Small intestine (tissue), 7 donors: ENCODE measurements around the gene PRDX1. TPM values are rescaled to one million over a fixed set of nuclear protein-coding genes. Genes with fewer than 3 reads are reported as not detected.
"Not testable (repeated sequence)": the region's sequence is repeated elsewhere in the genome, so short reads cannot be mapped to it uniquely, and the experiment has no call there.

ENCODE experiments used
- DNase-seq, 2 donors: peaks; one replicate each; pipeline versions ENCODE4 v3.0.0 to v3.0.0-alpha.2; 2013
- FAIRE-seq: peaks from 2 replicates; lab custom pipeline; 2012; peaks lifted over from hg19 to GRCh38; lab: Jason Lieb, UNC
- H3K27ac ChIP-seq, 3 donors: one replicate each; pipeline ENCODE4 v1.5.1; 2013; ENCODE audit warnings: low read length in 2 of 3, mild to moderate bottlenecking in 2 of 3, control low read depth in 1 of 3, inconsistent platforms in 1 of 3, low read depth in 1 of 3, moderate library complexity in 1 of 3
- H3K27me3 ChIP-seq, 3 donors: one replicate each; pipeline ENCODE4 v1.6.1; 2013; ENCODE audit warnings: low read length in 3 of 3, inconsistent platforms in 1 of 3; ENCODE audit not compliant: control insufficient read depth in 3 of 3, insufficient read depth in 3 of 3
- H3K36me3 ChIP-seq, 3 donors: one replicate each; pipeline ENCODE4 v1.6.1; 2013; ENCODE audit warnings: low read length in 3 of 3, inconsistent platforms in 1 of 3, low read depth in 1 of 3, mild to moderate bottlenecking in 1 of 3, moderate library complexity in 1 of 3; ENCODE audit not compliant: control insufficient read depth in 3 of 3, insufficient read depth in 2 of 3
- H3K4me1 ChIP-seq, 3 donors: one replicate each; pipeline ENCODE4 v1.6.1; 2013; ENCODE audit warnings: low read length in 2 of 3, inconsistent platforms in 1 of 3, low read depth in 1 of 3, mild to moderate bottlenecking in 1 of 3, moderate library complexity in 1 of 3; ENCODE audit not compliant: control insufficient read depth in 3 of 3, insufficient read depth in 2 of 3
- H3K4me3 ChIP-seq, 3 donors: one replicate each; pipeline ENCODE4 v1.5.1; 2013; ENCODE audit warnings: low read length in 3 of 3, control low read depth in 1 of 3, inconsistent platforms in 1 of 3, low read depth in 1 of 3, mild to moderate bottlenecking in 1 of 3, moderate library complexity in 1 of 3
- H3K9me3 ChIP-seq, 2 donors: one replicate each; pipeline ENCODE4 v1.6.1; 2013; ENCODE audit warnings: low read depth in 1 of 2, low read length in 1 of 2; ENCODE audit not compliant: control insufficient read depth in 2 of 2, insufficient read depth in 1 of 2
- WGBS, 3 donors: extraction: QIAGEN DNeasy Blood & Tissue Kit; methylation state at CpG; one replicate each; pipeline ENCODE4 v1.1.7; 2013; 5-methylcytosine and 5-hydroxymethylcytosine counted together
- polyA plus RNA-seq, 4 donors: library from polyadenylated mRNA; stranded (reverse) in 3 of 4; unstranded in 1 of 4; fragments of 200-250 nt in 3 of 4; fragments of 120-200 nt in 1 of 4; gene quantifications; one replicate each; pipeline versions ENCODE4 v1.2.1 to v1.2.3, GENCODE V29; 2013
- donor health status: healthy with polysubstance abuse.
- donor health status: control.
- donor health status: control.
- donor health status: Bipolar disorder and iron deficiency.
- donor health status: healthy.

The PRDX1 gene
- polyA plus RNA-seq, 4 donors: 222 to 1,200 (median 780) TPM

DNA sequence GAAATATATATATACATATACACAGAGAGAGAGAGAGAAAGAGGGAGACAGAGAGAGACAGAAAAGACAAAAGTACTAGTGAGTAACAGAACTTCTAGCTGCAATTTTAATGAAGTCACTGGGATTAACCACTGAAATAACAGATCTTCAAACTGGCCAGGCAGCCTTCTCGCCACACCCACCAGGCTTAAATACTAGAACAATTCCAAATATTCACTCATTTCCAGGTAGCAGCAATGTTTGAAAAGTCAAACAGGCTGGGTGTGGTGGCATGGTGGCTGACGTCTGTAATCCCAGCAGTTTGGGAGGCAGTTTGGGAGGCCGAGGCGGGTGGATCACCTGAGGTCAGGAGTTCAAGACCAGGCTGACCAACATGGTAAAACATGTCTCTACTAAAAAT lies 5.2 kb downstream of the PRDX1 start:
- WGBS, 3 donors: 66 to 81% (median 72%) methylated on average over 4 of the region's 4 CpGs
- peaks cover 0 to 35% (median 2%) of the 10 kb centered on the region in 3 donors for H3K4me1 ChIP-seq
- H3K27ac ChIP-seq: peak overlapping the region in 2 of 3 donors; percentile 3 to 33
- DNase-seq (no peak), FAIRE-seq (no peak)
- H3K27me3 ChIP-seq: no peaks in the 10 kb centered on the region
- no peak overlapping the region for H3K4me3 ChIP-seq
- no peaks in the 10 kb centered on the region for H3K9me3 ChIP-seq
- H3K36me3 ChIP-seq: peaks cover 7 to 45% (median 12%) of the 10 kb centered on the region in 3 donors

DNA sequence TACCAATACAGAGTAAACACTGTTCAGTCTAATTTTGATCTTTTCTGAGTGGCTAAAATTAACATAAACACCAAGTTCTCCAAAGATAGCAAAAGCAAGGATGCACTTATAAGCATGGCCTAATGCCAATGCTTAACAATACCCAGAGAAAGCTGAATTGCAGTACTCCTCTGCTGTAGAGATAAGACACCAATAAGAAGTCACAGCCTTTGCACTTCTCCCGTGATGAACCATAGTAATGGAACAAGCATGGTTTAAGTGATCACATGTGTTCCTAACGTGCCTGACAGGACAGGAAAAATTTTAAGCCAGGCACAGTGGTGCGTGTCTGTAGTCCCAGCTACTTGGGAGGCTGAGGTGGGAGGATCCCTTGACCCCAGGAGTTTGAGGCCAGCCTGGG lies 5.6 kb downstream of the PRDX1 start:
- WGBS, 3 donors: 19 to 49% (median 27%) methylated on average over 3 of the region's 3 CpGs
- H3K9me3 ChIP-seq: no peaks in the 10 kb centered on the region
- DNase-seq (peak; percentile 43 to 53), FAIRE-seq (no peak)
- no peak overlapping the region for H3K4me3 ChIP-seq
- peak overlapping the region in 1 of 3 donors; percentile 3 for H3K27ac ChIP-seq
- peaks cover 0 to 35% (median 2%) of the 10 kb centered on the region in 3 donors for H3K4me1 ChIP-seq
- no peaks in the 10 kb centered on the region for H3K27me3 ChIP-seq
- peaks cover 7 to 48% (median 12%) of the 10 kb centered on the region in 3 donors for H3K36me3 ChIP-seq

DNA sequence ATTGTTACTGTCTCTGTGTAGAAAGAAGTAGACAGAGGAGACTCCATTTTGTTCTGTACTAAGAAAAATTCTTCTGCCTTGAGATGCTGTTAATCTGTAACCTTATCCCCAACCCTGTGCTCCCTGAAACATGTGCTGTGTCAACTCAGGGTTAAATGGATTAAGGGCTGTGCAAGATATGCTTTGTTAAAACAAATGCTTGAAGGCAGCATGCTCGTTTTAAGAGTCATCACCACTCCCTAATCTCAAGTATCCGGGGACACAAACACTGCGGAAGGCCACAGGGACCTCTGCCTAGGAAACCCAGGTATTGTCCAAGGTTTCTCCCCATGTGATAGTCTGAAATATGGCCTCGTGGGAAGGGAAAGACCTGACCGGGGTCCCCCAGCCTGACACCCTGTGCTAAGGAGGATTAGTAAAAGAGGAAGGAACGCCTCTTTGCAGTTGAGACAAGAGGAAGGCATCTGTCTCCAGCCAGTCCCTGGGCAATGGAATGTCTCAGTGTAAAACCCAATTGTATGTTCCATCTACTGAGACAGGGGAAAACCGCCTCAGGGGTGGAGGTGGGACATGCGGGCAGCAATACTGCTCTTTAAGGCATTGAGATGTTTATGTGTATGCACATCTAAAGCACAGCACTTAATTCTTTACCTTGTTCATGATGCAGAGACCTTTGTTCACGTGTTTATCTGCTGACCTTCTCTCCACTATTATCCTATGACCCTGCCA lies 8.0 kb downstream of the PRDX1 start:
- H3K27ac ChIP-seq, DNase-seq, H3K9me3 ChIP-seq, H3K27me3 ChIP-seq, H3K4me3 ChIP-seq, FAIRE-seq: not testable (repeated sequence)
- H3K36me3 ChIP-seq: peaks cover 14 to 70% (median 21%) of the 10 kb centered on the region in 3 donors
- WGBS, 3 donors: 66 to 72% (median 66%) methylated on average over 8 to 9 of the region's 9 CpGs
- peaks cover 0 to 35% (median 2%) of the 10 kb centered on the region in 3 donors for H3K4me1 ChIP-seq

DNA sequence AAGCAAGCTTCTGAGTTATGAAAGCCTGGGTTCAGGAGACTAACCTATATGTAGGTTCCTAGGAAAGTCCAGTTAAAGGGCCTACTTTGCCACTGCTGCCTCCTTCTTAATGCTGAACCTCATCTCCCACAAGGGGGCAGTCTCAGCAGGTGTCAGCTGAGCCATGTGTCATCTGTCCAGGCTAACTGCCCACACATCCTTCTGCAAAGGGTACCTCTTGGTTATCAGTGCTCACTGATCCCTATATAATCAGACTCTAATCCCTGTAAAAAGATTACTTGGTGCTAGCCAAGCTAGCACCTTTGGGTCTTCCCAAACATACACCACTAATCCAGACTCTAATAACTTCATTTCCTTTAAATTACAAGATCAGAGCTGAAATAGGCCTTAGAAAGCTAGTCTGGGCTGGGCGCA lies 9.0 kb downstream of the PRDX1 start:
- Histone ChIP-seq H3K36me3 (peaks cover 16 to 70% (median 19%) of the 10 kb centered on the region in 3 donors), H3K27me3 (no peaks in the 10 kb centered on the region), H3K4me1 (peaks cover 0 to 35% (median 2%) of the 10 kb centered on the region in 3 donors), H3K4me3 (no peak overlapping the region), H3K27ac (no peak overlapping the region), H3K9me3 (no peaks in the 10 kb centered on the region)
- FAIRE-seq (no peak), DNase-seq (peak; percentile 76 to 84)
- WGBS, 3 donors: 89 to 99% (median 93%) methylated on average over 1 of the region's 1 CpG

DNA sequence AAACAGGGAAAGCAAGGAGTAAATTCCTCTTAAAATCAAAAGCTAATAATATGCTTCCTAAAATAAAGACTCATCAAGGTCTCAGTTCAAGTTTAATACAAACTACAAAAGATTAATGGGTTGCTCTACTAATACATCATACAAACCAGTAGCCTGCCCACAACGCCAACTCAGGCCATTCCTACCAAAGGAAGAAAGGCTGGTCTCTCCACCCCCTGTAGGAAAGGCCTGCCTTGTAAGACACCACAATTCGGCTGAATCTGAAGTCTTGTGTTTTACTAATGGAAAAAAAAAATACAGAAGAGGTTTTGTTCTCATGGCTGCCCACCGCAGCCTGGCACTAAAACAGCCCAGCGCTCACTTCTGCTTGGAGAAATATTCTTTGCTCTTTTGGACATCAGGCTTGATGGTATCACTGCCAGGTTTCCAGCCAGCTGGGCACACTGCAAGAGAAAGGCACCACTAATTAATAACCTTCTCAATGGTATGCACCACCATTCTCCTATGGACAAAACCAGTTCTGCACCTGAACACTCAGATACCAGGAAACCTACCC lies 10.6 kb downstream of the PRDX1 start:
- WGBS, 3 donors: 86 to 93% (median 87%) methylated on average over 4 of the region's 4 CpGs
- FAIRE-seq: no peak
- no peaks in the 10 kb centered on the region for H3K27me3 ChIP-seq

DNA sequence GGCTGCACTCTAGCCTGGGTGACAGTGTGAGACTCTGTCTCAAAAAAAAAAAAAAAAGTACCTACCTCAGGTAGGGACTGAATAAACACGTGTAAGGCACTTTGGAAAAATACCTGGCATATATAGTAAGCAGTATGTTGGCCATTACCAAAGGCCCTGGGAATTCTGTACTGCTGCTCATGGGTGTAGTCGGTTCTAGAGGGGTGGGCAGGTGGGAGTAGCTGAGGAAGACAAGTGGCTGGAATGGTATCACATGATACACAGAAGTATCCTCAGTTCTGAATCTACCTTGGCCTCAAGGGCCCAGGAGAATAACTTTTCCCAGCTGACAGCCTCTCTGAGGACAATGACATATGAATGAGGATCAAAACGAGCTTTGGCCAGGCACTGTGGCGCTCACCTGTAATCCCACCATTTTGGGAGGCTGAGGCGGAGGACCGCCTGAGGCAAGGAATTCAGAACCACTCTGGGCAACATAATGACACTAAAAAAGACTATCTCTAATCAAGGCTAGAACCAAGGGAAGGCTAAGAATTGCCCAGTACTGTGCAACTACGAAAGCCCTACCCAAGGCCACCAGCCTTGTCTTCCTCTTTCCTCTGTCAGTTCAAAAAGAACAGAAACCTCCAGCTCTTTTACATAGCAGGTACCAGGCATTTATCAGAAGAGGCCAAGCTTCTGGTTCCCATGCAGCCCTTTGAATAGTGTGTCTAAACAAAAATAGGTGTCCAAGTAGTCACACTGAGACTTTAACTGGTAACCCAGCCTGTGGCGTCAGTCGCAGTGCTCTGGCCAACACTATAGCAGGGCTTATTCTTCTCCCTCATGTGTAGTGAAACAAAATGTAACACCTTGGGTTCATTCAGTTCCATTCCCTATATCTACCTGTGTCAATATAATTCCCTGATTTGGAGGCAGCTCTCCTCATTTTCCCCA lies 11.4 kb downstream of the PRDX1 start:
- Histone ChIP-seq H3K27ac (no peak overlapping the region), H3K9me3 (no peaks in the 10 kb centered on the region), H3K27me3 (no peaks in the 10 kb centered on the region), H3K4me3 (no peak overlapping the region), H3K4me1 (peaks cover 0 to 22% (median 0%) of the 10 kb centered on the region in 3 donors), H3K36me3 (peaks cover 12 to 62% (median 15%) of the 10 kb centered on the region in 3 donors)
- 67 to 78% (median 76%) methylated on average over 9 of the region's 9 CpGs for WGBS, 3 donors
- no peak for FAIRE-seq
- DNase-seq: no peak

More for the DNA sequence above, 10.6 kb downstream of the PRDX1 start:
- no peak overlapping the region for H3K4me3 ChIP-seq
- H3K9me3 ChIP-seq: no peaks in the 10 kb centered on the region
- H3K27ac ChIP-seq: no peak overlapping the region
- no peak for DNase-seq
- peaks cover 0 to 28% (median under 1%) of the 10 kb centered on the region in 3 donors for H3K4me1 ChIP-seq
- H3K36me3 ChIP-seq: peaks cover 12 to 62% (median 15%) of the 10 kb centered on the region in 3 donors

DNA sequence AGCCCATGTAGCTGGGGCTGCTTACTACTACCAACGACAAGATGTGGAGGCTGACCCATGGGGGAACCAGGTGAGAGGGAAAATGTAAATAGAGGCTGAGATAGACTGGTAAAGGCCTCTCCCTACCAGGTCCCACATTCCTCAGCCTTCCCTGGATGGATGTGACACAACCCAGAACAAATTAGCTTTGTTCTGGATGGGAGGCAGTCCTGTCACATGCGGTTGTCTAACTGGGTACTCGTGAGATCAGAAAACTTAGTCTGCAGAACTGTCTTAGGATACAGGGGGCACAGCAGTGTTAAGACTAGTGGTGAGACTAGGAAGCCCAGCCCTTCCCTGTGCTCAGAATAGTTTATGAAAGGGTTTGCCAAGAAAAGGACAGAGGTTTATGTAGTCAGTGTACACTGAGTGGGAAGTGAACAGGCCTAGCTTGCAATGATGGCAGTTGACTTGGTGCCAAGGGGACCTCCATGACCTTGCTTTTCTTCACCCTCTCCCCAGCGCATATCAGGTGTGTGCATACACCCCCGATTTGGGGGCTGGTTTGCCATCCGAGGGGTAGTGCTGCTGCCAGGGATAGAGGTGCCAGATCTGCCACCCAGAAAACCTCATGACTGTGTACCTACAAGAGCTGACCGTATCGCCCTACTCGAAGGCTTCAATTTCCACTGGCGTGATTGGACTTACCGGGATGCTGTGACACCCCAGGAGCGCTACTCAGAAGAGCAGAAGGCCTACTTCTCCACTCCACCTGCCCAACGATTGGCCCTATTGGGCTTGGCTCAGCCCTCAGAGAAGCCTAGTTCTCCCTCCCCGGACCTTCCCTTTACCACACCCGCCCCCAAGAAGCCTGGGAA lies 13.2 kb downstream of the PRDX1 start:
- H3K36me3 ChIP-seq: peaks cover 9 to 56% (median 12%) of the 10 kb centered on the region in 3 donors
- no peak overlapping the region for H3K4me3 ChIP-seq
- H3K27ac ChIP-seq: peak overlapping the region in 1 of 3 donors; percentile 32
- H3K9me3 ChIP-seq: no peaks in the 10 kb centered on the region
- 70 to 79% (median 78%) methylated on average over 15 of the region's 15 CpGs for WGBS, 3 donors
- H3K27me3 ChIP-seq: no peaks in the 10 kb centered on the region
- peaks cover 0 to 8% (median 0%) of the 10 kb centered on the region in 3 donors for H3K4me1 ChIP-seq
- FAIRE-seq (no peak), DNase-seq (no peak)
